GM23338 (cell line): ENCODE measurements around the gene PEDS1. TPM values are rescaled to one million over a fixed set of nuclear protein-coding genes. Genes with fewer than 3 reads are reported as not detected.
A peak's percentile ranks its signal among the peaks of the same experiment; 100 is the strongest.

ENCODE experiments used
- ATAC-seq: fragments of 200-7000 bp; cut with Tn5 transposase; 3 replicates; pipeline ENCODE4 v1.9.1; 2020
- DNase-seq: peaks from one replicate; pipeline ENCODE4 v3.0.0-alpha.2; 2015; ENCODE audit warnings: low spot score
- H2AFZ ChIP-seq: fragments of 200-600 bp; sonication (generic); 2 replicates; pipeline ENCODE4 v1.8.0; 2016; ENCODE audit warnings: antibody characterized with exemption, mild to moderate bottlenecking, moderate library complexity
- H3F3A ChIP-seq: fragments of 200-600 bp; sonication (generic); replicated peaks from 2 replicates; pipeline ENCODE4 v1.8.0; 2017; ENCODE audit warnings: antibody characterized with exemption, mixed run types, low read depth
- H3K27ac ChIP-seq: fragments of 200-600 bp; sonication (generic); 2 replicates; pipeline ENCODE4 v1.6.1; 2016; ENCODE audit warnings: low read depth
- H3K27me3 ChIP-seq: fragments of 200-600 bp; sonication (generic); 2 replicates; pipeline ENCODE4 v1.8.0; 2016; ENCODE audit warnings: mild to moderate bottlenecking, mixed run types, moderate library complexity; ENCODE audit not compliant: insufficient read depth
- H3K36me3 ChIP-seq: fragments of 200-600 bp; sonication (generic); 2 replicates; pipeline ENCODE4 v1.8.0; 2016; ENCODE audit warnings: mild to moderate bottlenecking; ENCODE audit not compliant: insufficient read depth
- H3K4me1 ChIP-seq: fragments of 200-600 bp; sonication (generic); 2 replicates; pipeline ENCODE4 v1.8.0; 2016; ENCODE audit warnings: mild to moderate bottlenecking, moderate library complexity; ENCODE audit not compliant: insufficient read depth
- H3K4me2 ChIP-seq: fragments of 200-600 bp; sonication (generic); 2 replicates; pipeline ENCODE4 v1.7.1; 2017; ENCODE audit warnings: mixed run types
- H3K4me3 ChIP-seq: fragments of 200-600 bp; sonication (generic); 2 replicates; pipeline ENCODE4 v1.6.1; 2016; ENCODE audit warnings: mixed run types
- H3K79me2 ChIP-seq: fragments of 200-600 bp; sonication (generic); replicated peaks from 2 replicates; pipeline ENCODE4 v1.8.0; 2017; ENCODE audit warnings: mild to moderate bottlenecking; ENCODE audit not compliant: insufficient read depth
- H3K9me2 ChIP-seq: fragments of 200-600 bp; sonication (generic); 2 replicates; pipeline ENCODE4 v1.8.0; 2017; ENCODE audit not compliant: insufficient read depth
- H4K20me1 ChIP-seq: fragments of 200-600 bp; sonication (generic); replicated peaks from 2 replicates; pipeline ENCODE4 v1.8.0; 2017; ENCODE audit warnings: mild to moderate bottlenecking; ENCODE audit not compliant: insufficient read depth
- H3K27ac Mint-ChIP-seq: 2 replicates; pipeline ENCODE4 v1.8.0; 2020; ENCODE audit warnings: inconsistent platforms, mild to moderate bottlenecking, moderate library complexity, mixed read lengths
- H3K27me3 Mint-ChIP-seq: 3 replicates; pipeline ENCODE4 v1.8.0; 2022; ENCODE audit warnings: low read depth, mild to moderate bottlenecking, moderate library complexity, mixed read lengths, inconsistent platforms; ENCODE audit not compliant: insufficient read depth, poor library complexity
- H3K36me3 Mint-ChIP-seq: 3 replicates; pipeline ENCODE4 v1.8.0; 2021; ENCODE audit warnings: low read depth, mild to moderate bottlenecking, inconsistent platforms, moderate library complexity, mixed read lengths
- H3K4me1 Mint-ChIP-seq: 3 replicates; pipeline ENCODE4 v1.8.0; 2020; ENCODE audit warnings: mild to moderate bottlenecking, inconsistent platforms, mixed read lengths
- H3K4me3 Mint-ChIP-seq: 3 replicates; pipeline ENCODE4 v1.8.0; 2021; ENCODE audit warnings: moderate library complexity, mild to moderate bottlenecking, inconsistent platforms, mixed read lengths
- H3K9me3 Mint-ChIP-seq: 3 replicates; pipeline ENCODE4 v1.8.0; 2020; ENCODE audit warnings: moderate library complexity, mild to moderate bottlenecking, inconsistent platforms, mixed read lengths
- NANOG ChIP-seq: IDR thresholded peaks from 2 replicates; pipeline ENCODE4 v1.6.1; 2016; ENCODE audit warnings: antibody characterized with exemption, borderline replicate concordance
- REST ChIP-seq: IDR thresholded peaks from one replicate; pipeline ENCODE4 v1.6.1; 2018; ENCODE audit warnings: antibody characterized with exemption; ENCODE audit not compliant: unreplicated experiment
- ZNF462 ChIP-seq: fragments of 250-450 bp; sonication (Bioruptor Pico); IDR thresholded peaks from 2 replicates; pipeline ENCODE4 v1.5.0; 2020; ENCODE audit warnings: mild to moderate bottlenecking, moderate library complexity
- polyA plus RNA-seq: library from polyadenylated mRNA; unstranded; fragments of >200 nt; fragmentation: Nextera tagmentation; extraction: Ambion mirVana; gene quantifications from 2 replicates; pipeline ENCODE4 v1.2.1, GENCODE V29; 2016
- total RNA-seq: library from RNA; depleted of rRNA; stranded (reverse); fragments of >200 nt; shearing (Covaris generic); gene quantifications from 2 replicates; pipeline ENCODE4 v1.2.3, GENCODE V29; 2014

Gene PEDS1
- total and polyA plus RNA-seq, 2 experiments from 2014 or later, result 34.5 to 43.6 TPM

- no peak for TF ChIP-seq ZNF462
- TF ChIP-seq REST, result no peak
Observed at GRCh38 chr20:50199703-50200102, 46.2 kb upstream of the PEDS1 start (continued).

- Histone ChIP-seq H3K27me3 (no peaks in the 10 kb centered on the region), H2AFZ (peak overlapping the region; percentile 74; the same call in 1 of the 2 replicates), H3K4me2 (no peak overlapping the region), H3K27ac (no peak overlapping the region), H3K4me3 (no peak overlapping the region), H3K9me2 (no peaks in the 10 kb centered on the region), H4K20me1 (no peaks in the 10 kb centered on the region; the same call in 1 of the 2 replicates), H3K4me1 (peaks cover 9% of the 10 kb centered on the region), H3K79me2 (peaks cover 9% of the 10 kb centered on the region), H3F3A (0 out of 2 replicates have a peak, but pooled peaks cover 8% of the 10 kb centered on the region), H3K36me3 (no peaks in the 10 kb centered on the region)
- TF ChIP-seq NANOG, result no peak
- H3K27ac Mint-ChIP-seq, result no peak overlapping the region
- H3K36me3 Mint-ChIP-seq, result peaks cover 22% of the 10 kb centered on the region
- no peak for ATAC-seq
- peaks cover 31% of the 10 kb centered on the region for H3K9me3 Mint-ChIP-seq
- peaks cover 8% of the 10 kb centered on the region for H3K27me3 Mint-ChIP-seq
- H3K4me3 Mint-ChIP-seq, result no peak overlapping the region
- no peak for DNase-seq
- H3K4me1 Mint-ChIP-seq, result peaks cover 40% of the 10 kb centered on the region
Observed at GRCh38 chr20:50198716-50199115, 45.2 kb upstream of the PEDS1 start.
